AG08396 (cell line): Measurements from ENCODE around the gene RHOT2.

Source experiments
- DNase-seq: peaks from one replicate; pipeline ENCODE4 v3.0.0; 2012; ENCODE audit warnings: low spot score, mixed read lengths

Gene RHOT2

GRCh38 chr16:670485-671352 lies 2.8 kb downstream of the RHOT2 start:
- no peak for DNase-seq

GRCh38 chr16:671353-672131 lies 3.6 kb downstream of the RHOT2 start:
- DNase-seq = no peak

GRCh38 chr16:672371-672770 lies 4.4 kb downstream of the RHOT2 start:
- DNase-seq = no peak

- DNase-seq = no peak
Observed at GRCh38 chr16:672851-673250, 4.9 kb downstream of the RHOT2 start.

GRCh38 chr16:673399-673991 lies 5.6 kb downstream of the RHOT2 start:
- no peak for DNase-seq

- no peak for DNase-seq
Observed at GRCh38 chr16:674214-674881, 6.4 kb downstream of the RHOT2 start.

- peak; percentile 65 for DNase-seq
Observed at GRCh38 chr16:674968-675883, 7.3 kb downstream of the RHOT2 start, which contains the start of gene RHBDL1. Gene RHBDL1 (plus strand): TSS chr16:675671. CDS start chr16:675791, 120 bp downstream.

- no peak for DNase-seq
Observed at GRCh38 chr16:675884-676564, 8.1 kb downstream of the RHOT2 start.

- no peak for DNase-seq
Observed at GRCh38 chr16:676565-676902, 8.6 kb downstream of the RHOT2 start.

GRCh38 chr16:676913-677312 lies 9.0 kb downstream of the RHOT2 start:
- no peak for DNase-seq

- DNase-seq = no peak
Observed at GRCh38 chr16:677316-678190, 9.6 kb downstream of the RHOT2 start.

- no peak for DNase-seq
Observed at GRCh38 chr16:678209-678857, 10.4 kb downstream of the RHOT2 start.

GRCh38 chr16:678858-679813 lies 11.2 kb downstream of the RHOT2 start:
- DNase-seq = peak; percentile 60

GRCh38 chr16:679814-680624 lies 12.1 kb downstream of the RHOT2 start, which contains the start of gene STUB1:
Gene STUB1 (plus strand): TSS chr16:680410. CDS start chr16:680526, 116 bp downstream.
- DNase-seq = peak; percentile 94

GRCh38 chr16:680625-680945 lies 12.7 kb downstream of the RHOT2 start:
- DNase-seq = peak; percentile 43

GRCh38 chr16:680967-681745 lies 13.2 kb downstream of the RHOT2 start:
- peak; percentile 47 for DNase-seq
